ENCODE data around the gene MLXIP. TPM values are rescaled to one million over a fixed set of nuclear protein-coding genes. Genes with fewer than 3 reads are reported as not detected.

MLXIP gene
- total RNA-seq, 6 experiments from 2014 or later, result 19.0 to 23.8 (median 21.7) TPM

- DNase-seq, result no peak
- no peak for TF ChIP-seq CTCF (IDR thresholded peaks at IDR 0.05)
- Mint-ChIP-seq H3K4me1 (ENCODE audit: low read depth) (peaks cover 5% of the 10 kb centered on the region; the same call in 1 of the 2 replicates), H3K9me3 (no peaks in the 10 kb centered on the region), H3K4me3 (no peak overlapping the region), H3K36me3 (ENCODE audit: low read depth) (no peaks in the 10 kb centered on the region), H3K27ac (no peak overlapping the region), H3K27me3 (ENCODE audit: insufficient read depth) (peaks cover 9% of the 10 kb centered on the region)
Observed at GRCh38 chr12:122145505-122146330, 67.2 kb downstream of the MLXIP start.

GRCh38 chr12:122147514-122148290 is 69.1 kb downstream of the MLXIP start:
- Mint-ChIP-seq H3K9me3 (no peaks in the 10 kb centered on the region), H3K27ac (no peak overlapping the region), H3K27me3 (ENCODE audit: insufficient read depth) (peaks cover 9% of the 10 kb centered on the region), H3K4me1 (ENCODE audit: low read depth) (peaks cover 5% of the 10 kb centered on the region; the same call in 1 of the 2 replicates), H3K36me3 (ENCODE audit: low read depth) (no peaks in the 10 kb centered on the region), H3K4me3 (no peak overlapping the region)
- no peak for TF ChIP-seq CTCF (IDR thresholded peaks at IDR 0.05)
- DNase-seq, result no peak

GRCh38 chr12:122148657-122149056 is 70.1 kb downstream of the MLXIP start:
- peaks cover 9% of the 10 kb centered on the region for H3K27me3 Mint-ChIP-seq (ENCODE audit: insufficient read depth)
- TF ChIP-seq CTCF (IDR thresholded peaks at IDR 0.05), result no peak
- H3K4me1 Mint-ChIP-seq (ENCODE audit: low read depth), result peaks cover 5% of the 10 kb centered on the region; the same call in 1 of the 2 replicates
- no peak overlapping the region for H3K4me3 Mint-ChIP-seq
- H3K36me3 Mint-ChIP-seq (ENCODE audit: low read depth), result no peaks in the 10 kb centered on the region
- no peak for DNase-seq
- H3K27ac Mint-ChIP-seq, result no peak overlapping the region
- no peaks in the 10 kb centered on the region for H3K9me3 Mint-ChIP-seq

- H3K9me3 Mint-ChIP-seq, result no peaks in the 10 kb centered on the region
- H3K4me1 Mint-ChIP-seq (ENCODE audit: low read depth), result peaks cover 5% of the 10 kb centered on the region; the same call in 1 of the 2 replicates
- H3K27me3 Mint-ChIP-seq (ENCODE audit: insufficient read depth), result peaks cover 14% of the 10 kb centered on the region
- no peak for DNase-seq
- no peak for TF ChIP-seq CTCF (IDR thresholded peaks at IDR 0.05)
- no peak overlapping the region for H3K27ac Mint-ChIP-seq
- no peak overlapping the region for H3K4me3 Mint-ChIP-seq
- no peaks in the 10 kb centered on the region for H3K36me3 Mint-ChIP-seq (ENCODE audit: low read depth)
Observed at GRCh38 chr12:122150127-122150681, 71.6 kb downstream of the MLXIP start.

- Mint-ChIP-seq H3K4me3 (no peak overlapping the region), H3K27ac (no peak overlapping the region), H3K4me1 (ENCODE audit: low read depth) (peaks cover 5% of the 10 kb centered on the region; the same call in 1 of the 2 replicates), H3K36me3 (ENCODE audit: low read depth) (no peaks in the 10 kb centered on the region), H3K9me3 (no peaks in the 10 kb centered on the region), H3K27me3 (ENCODE audit: insufficient read depth) (peaks cover 11% of the 10 kb centered on the region)
- DNase-seq, result no peak
- TF ChIP-seq CTCF (IDR thresholded peaks at IDR 0.05), result no peak
Observed at GRCh38 chr12:122152754-122153153, 74.2 kb downstream of the MLXIP start.
